ENCODE measurements around the gene IL32.

DNA sequence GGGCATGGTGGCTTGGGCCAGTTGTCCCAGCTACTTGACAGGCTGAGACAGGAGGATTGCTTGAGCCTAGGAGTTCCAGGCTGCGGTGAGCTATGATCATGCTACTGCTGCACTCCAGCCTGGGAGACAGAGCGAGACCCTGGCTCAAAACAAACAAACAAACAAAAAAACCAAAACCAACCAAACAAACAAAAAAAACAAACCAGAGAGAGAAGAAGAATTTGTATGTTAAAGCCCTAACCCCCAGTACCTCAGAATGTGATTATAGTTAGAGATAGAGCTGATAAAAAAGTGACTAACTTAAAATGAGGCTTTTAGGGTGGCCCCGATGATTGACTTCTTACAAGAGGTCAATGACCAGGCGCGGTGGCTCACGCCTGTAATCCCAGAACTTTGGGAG lies 20.7 kb upstream of the IL32 start:
- TF ChIP-seq, protein P1, sequence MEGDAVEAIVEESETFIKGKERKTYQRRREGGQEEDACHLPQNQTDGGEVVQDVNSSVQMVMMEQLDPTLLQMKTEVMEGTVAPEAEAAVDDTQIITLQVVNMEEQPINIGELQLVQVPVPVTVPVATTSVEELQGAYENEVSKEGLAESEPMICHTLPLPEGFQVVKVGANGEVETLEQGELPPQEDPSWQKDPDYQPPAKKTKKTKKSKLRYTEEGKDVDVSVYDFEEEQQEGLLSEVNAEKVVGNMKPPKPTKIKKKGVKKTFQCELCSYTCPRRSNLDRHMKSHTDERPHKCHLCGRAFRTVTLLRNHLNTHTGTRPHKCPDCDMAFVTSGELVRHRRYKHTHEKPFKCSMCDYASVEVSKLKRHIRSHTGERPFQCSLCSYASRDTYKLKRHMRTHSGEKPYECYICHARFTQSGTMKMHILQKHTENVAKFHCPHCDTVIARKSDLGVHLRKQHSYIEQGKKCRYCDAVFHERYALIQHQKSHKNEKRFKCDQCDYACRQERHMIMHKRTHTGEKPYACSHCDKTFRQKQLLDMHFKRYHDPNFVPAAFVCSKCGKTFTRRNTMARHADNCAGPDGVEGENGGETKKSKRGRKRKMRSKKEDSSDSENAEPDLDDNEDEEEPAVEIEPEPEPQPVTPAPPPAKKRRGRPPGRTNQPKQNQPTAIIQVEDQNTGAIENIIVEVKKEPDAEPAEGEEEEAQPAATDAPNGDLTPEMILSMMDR (conservative IDR thresholded peaks at IDR 0.05; ENCODE audit: low read depth, low read length): no peak
- TF ChIP-seq RFX5 (IDR thresholded peaks at IDR 0.05; ENCODE audit: low read depth, low read length): no peak
- TF ChIP-seq POLR2A (IDR thresholded peaks at IDR 0.05; ENCODE audit: low read depth, low read length): no peak
- TF ChIP-seq FOS (IDR thresholded peaks at IDR 0.05; ENCODE audit: low read depth, low read length): no peak
- TF ChIP-seq MAZ (IDR thresholded peaks at IDR 0.05; ENCODE audit: borderline replicate concordance, low read depth, low read length): no peak
- no peak for TF ChIP-seq SMC3 (IDR thresholded peaks at IDR 0.05; ENCODE audit: low read depth, low read length)
- TF ChIP-seq BHLHE40 (IDR thresholded peaks at IDR 0.05; ENCODE audit: low read depth, low read length): no peak

All from IMR-90 (cell line).